ENCODE data around the gene CASP5.

The CASP5 gene

DNA sequence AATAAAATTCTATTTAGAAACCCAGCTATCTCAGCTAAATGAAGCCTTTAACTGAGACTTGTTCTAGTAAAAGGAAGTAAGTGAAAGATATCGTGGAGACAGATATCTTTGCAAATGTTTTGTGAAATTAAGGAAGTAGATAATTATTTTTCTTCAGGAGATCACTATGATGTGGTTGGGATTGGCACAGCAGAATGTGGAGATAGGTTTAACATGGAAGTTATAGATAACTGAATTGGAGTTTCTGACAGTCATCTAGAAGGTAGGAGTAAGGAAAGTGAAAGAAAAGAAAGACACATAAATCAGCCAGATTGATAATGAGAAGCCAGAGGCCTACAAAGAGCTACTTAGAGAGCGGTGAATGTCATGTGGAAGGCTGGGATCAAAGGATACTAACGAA lies 4.7 kb upstream of the CASP5 start:
- TF ChIP-seq, protein P1, sequence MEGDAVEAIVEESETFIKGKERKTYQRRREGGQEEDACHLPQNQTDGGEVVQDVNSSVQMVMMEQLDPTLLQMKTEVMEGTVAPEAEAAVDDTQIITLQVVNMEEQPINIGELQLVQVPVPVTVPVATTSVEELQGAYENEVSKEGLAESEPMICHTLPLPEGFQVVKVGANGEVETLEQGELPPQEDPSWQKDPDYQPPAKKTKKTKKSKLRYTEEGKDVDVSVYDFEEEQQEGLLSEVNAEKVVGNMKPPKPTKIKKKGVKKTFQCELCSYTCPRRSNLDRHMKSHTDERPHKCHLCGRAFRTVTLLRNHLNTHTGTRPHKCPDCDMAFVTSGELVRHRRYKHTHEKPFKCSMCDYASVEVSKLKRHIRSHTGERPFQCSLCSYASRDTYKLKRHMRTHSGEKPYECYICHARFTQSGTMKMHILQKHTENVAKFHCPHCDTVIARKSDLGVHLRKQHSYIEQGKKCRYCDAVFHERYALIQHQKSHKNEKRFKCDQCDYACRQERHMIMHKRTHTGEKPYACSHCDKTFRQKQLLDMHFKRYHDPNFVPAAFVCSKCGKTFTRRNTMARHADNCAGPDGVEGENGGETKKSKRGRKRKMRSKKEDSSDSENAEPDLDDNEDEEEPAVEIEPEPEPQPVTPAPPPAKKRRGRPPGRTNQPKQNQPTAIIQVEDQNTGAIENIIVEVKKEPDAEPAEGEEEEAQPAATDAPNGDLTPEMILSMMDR (IDR thresholded peaks at IDR 0.05; ENCODE audit: insufficient read depth, low read depth, low read length, missing control alignments), result no peak
- no peak for DNase-seq (ENCODE audit: low read depth)

DNA sequence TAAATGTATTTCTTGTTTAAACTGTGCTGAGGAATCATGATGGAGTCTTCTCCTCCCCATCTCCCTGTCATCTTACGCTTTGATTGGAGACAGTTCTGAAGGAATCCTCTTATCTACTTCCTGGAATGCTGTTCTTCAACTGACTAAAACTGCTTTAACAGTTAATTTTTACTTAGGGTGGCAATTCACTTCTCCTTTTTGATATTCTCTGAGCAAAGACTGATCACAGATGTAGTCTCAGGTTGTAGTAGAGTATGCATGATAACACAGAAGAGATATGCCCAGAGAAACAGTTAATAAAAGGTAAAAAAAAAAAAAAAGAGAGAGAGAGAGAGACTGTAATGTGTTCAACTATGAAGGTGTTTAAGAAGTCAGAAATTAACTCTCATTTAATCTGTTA lies 1.4 kb upstream of the CASP5 start:
- DNase-seq (ENCODE audit: low read depth), result no peak
- no peak overlapping the region for H3K4me3 ChIP-seq (ENCODE audit: low read depth, low read length)
- TF ChIP-seq, protein P1 (IDR thresholded peaks at IDR 0.05; ENCODE audit: insufficient read depth, low read depth, low read length, missing control alignments), result no peak

More for the DNA sequence above, 4.7 kb upstream of the CASP5 start:
- H3K4me3 ChIP-seq (ENCODE audit: low read depth, low read length), result no peak overlapping the region

DNA sequence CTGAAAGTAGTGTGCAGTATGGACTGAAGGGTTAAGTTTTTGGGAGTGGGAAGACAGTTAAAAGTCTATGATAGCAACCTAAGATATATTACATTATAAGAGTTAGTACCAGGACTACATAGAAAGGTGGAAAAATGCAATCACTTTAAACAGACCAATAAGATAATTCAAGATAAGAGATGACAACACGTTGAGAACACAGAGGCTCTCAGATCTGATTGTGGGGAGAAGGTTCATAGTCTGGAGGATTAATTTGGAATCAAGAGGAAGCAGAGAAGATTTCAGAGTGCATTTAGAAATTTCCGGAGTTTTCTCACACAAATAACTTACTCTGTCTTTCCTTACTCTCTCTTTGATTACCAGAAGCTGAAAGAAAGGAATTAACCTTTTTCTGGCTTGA lies 441 bp downstream of the CASP5 start:
- TF ChIP-seq, protein P1 (IDR thresholded peaks at IDR 0.05; ENCODE audit: insufficient read depth, low read depth, low read length, missing control alignments), result no peak
- no peak overlapping the region for H3K4me3 ChIP-seq (ENCODE audit: low read depth, low read length)
- DNase-seq (ENCODE audit: low read depth), result no peak

DNA sequence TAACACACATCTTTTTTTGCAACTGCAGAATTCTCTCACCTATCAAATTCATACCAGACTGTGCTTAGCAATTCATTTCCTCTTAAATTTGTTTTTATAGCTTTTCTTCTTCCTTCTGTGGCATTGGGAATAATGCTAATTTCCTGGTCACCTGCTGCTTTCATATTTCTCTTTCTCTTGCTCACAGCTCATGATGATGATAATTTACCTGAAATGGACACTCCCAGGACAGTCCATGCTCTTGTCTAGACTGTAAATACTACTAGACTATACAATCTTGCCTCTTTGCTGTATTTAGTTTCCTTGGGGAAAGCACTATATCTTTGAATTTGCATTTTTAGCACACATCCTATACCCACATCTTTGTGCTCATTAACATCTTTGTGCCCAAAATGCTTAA lies 15.5 kb downstream of the CASP5 start:
- TF ChIP-seq, protein P1 (IDR thresholded peaks at IDR 0.05; ENCODE audit: insufficient read depth, low read depth, low read length, missing control alignments), result no peak
- H3K4me3 ChIP-seq (ENCODE audit: low read depth, low read length), result no peak overlapping the region
- no peak for DNase-seq (ENCODE audit: low read depth)

DNA sequence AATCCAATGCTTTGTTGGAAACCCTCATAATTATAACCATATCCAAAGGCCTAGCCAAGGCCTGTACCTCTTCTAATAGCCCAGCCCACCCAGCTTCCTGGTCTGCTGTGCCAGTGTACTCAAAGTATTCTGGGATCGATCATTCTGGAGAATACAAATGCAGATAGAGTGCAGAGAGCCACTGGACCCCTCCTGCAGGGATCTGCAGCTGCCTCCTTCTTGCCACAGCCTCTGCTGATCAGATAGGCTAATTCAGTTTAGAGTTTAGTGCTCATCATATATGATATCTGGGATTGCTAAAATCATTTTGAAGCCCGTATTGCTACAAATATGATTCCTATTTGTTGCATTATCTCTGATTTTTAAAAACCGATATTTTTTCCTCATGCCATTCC lies 17.5 kb downstream of the CASP5 start:
- no peak overlapping the region for H3K4me3 ChIP-seq (ENCODE audit: low read depth, low read length)
- no peak for DNase-seq (ENCODE audit: low read depth)
- TF ChIP-seq, protein P1 (IDR thresholded peaks at IDR 0.05; ENCODE audit: insufficient read depth, low read depth, low read length, missing control alignments), result no peak

DNA sequence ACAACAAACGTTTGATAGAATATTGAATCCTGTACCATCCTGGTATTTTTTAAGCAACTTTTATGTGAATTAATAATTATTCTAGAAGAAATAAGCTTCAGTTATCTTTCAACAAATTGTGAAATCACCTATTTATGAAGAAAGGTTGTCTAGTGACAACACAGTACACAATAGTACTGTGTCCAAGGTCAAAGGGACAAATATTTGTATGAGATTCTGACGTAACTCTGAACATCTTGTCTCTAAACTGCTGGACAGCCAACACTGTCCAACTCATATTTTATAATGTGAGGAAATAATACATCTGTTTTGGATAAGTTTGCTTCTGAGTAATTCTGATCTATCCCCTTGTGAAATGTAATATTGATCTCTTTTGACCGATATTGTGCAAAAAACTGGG lies 18.9 kb downstream of the CASP5 start:
- H3K4me3 ChIP-seq (ENCODE audit: low read depth, low read length), result no peak overlapping the region
- DNase-seq (ENCODE audit: low read depth), result no peak
- TF ChIP-seq, protein P1 (IDR thresholded peaks at IDR 0.05; ENCODE audit: insufficient read depth, low read depth, low read length, missing control alignments), result no peak

DNA sequence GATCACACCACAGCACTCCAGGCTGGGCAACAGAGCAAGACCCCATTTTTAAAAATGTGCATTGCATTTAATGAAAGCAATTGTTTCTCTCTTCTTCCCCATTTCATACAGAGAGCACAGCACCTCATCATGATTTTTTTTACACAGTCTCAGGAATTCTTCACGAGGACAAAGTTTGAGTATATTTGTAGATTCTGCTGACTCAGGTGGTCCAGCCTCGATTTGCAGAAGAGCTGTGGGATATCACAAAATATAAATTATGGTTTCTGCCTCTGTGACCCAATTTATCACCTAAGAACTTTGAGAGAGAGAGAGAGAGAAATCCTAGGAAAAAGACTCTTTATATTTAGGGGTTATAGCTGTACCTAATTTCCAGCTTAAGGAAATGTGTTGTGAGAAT lies 19.8 kb downstream of the CASP5 start:
- DNase-seq (ENCODE audit: low read depth), result no peak
- H3K4me3 ChIP-seq (ENCODE audit: low read depth, low read length), result no peak overlapping the region
- TF ChIP-seq, protein P1 (IDR thresholded peaks at IDR 0.05; ENCODE audit: insufficient read depth, low read depth, low read length, missing control alignments), result no peak

Data from GM12865 (cell line).